Right cardiac atrium (tissue), 5 donors: ENCODE data around the gene ZNF613. TPM values are rescaled to one million over a fixed set of nuclear protein-coding genes. Genes with fewer than 3 reads are reported as not detected.

ENCODE experiments used
- polyA plus RNA-seq: library from polyadenylated mRNA; stranded (reverse); fragments of 200-250 nt; gene quantifications from one replicate; pipeline ENCODE4 v1.2.3, GENCODE V29; 2013
- total RNA-seq, 4 donors: library from RNA; stranded (reverse); fragmentation: NEBNext Ultra II Directional; extraction: Animal tissue kit (Norgen Biotek cat#: 25700); gene quantifications; one replicate each; pipeline ENCODE4 v1.2.1, GENCODE V29; 2021
- donor health status: healthy with polysubstance abuse.
- donor health status: DM: no; HTN: yes; CAD: no.
- donor health status: DM: no; HTN: no; CAD: no.
- donor health status: DM: no; HTN: yes; CAD: no; lungs with severe emphysema.
- donor health status: DM: yes; HTN: yes; CAD: no.

The ZNF613 gene
- total and polyA plus RNA-seq, 5 donors, result 3.4 to 6.2 (median 5.0) TPM

Other genes with a start within 250 kb of the ZNF613 start
- gene SPACA6, start 234.1 kb upstream of the ZNF613 start, total RNA-seq, result 10 to 100 TPM; 15.4 to 25.7 (median 17.2) TPM
- gene SPACA6, start 234.1 kb upstream of the ZNF613 start, polyA plus RNA-seq, result 15.0 TPM
- gene HAS1, start 203.5 kb upstream of the ZNF613 start, total RNA-seq, result 1 to 10 TPM in 3 of 4 donors, under 1 TPM in 1; 0.40 to 1.2 (median 1.1) TPM
- 1.7 TPM for gene HAS1, start 203.5 kb upstream of the ZNF613 start, polyA plus RNA-seq
- gene FPR1, start 175.6 kb upstream of the ZNF613 start, total RNA-seq, result 10 to 100 TPM in 1 of 4 donors, 1 to 10 TPM in 3; 3.6 to 15.1 (median 7.0) TPM
- 0.97 TPM for gene FPR1, start 175.6 kb upstream of the ZNF613 start, polyA plus RNA-seq
- gene FPR2, start 166.3 kb upstream of the ZNF613 start, total RNA-seq, result 1 to 10 TPM in 2 of 4 donors, under 1 TPM in 2; 0.42 to 1.4 (median 1.0) TPM
- 0.09 TPM for gene FPR2, start 166.3 kb upstream of the ZNF613 start, polyA plus RNA-seq
- gene FPR3, start 132.3 kb upstream of the ZNF613 start, total RNA-seq, result 10 to 100 TPM in 1 of 4 donors, 1 to 10 TPM in 3; 4.2 to 11.8 (median 7.8) TPM
- 1.6 TPM for gene FPR3, start 132.3 kb upstream of the ZNF613 start, polyA plus RNA-seq
- gene ZNF577, start 39.5 kb upstream of the ZNF613 start, total RNA-seq, result 10 to 100 TPM in 3 of 4 donors, 1 to 10 TPM in 1; 8.4 to 14.2 (median 10.5) TPM
- 9.3 TPM for gene ZNF577, start 39.5 kb upstream of the ZNF613 start, polyA plus RNA-seq
- gene ZNF649, start 22.5 kb upstream of the ZNF613 start, total RNA-seq, result 10 to 100 TPM; 11.2 to 14.1 (median 11.7) TPM
- 5.2 TPM for gene ZNF649, start 22.5 kb upstream of the ZNF613 start, polyA plus RNA-seq
- 10 to 100 TPM in 1 of 4 donors, 1 to 10 TPM in 3; 9.2 to 11.3 (median 9.8) TPM for gene ZNF350, start 59.4 kb downstream of the ZNF613 start, total RNA-seq
- gene ZNF350, start 59.4 kb downstream of the ZNF613 start, polyA plus RNA-seq, result 5.2 TPM
- 10 to 100 TPM; 13.0 to 15.6 (median 15.1) TPM for gene ZNF615, start 80.7 kb downstream of the ZNF613 start, total RNA-seq
- gene ZNF615, start 80.7 kb downstream of the ZNF613 start, polyA plus RNA-seq, result 5.4 TPM
- 10 to 100 TPM in 1 of 4 donors, 1 to 10 TPM in 3; 7.5 to 10.5 (median 8.0) TPM for gene ZNF614, start 100.9 kb downstream of the ZNF613 start, total RNA-seq
- 4.0 TPM for gene ZNF614, start 100.9 kb downstream of the ZNF613 start, polyA plus RNA-seq
- gene ZNF432, start 121.4 kb downstream of the ZNF613 start, total RNA-seq, result 10 to 100 TPM in 3 of 4 donors, 1 to 10 TPM in 1; 8.3 to 13.5 (median 12.5) TPM
- 6.2 TPM for gene ZNF432, start 121.4 kb downstream of the ZNF613 start, polyA plus RNA-seq
- 10 to 100 TPM; 11.0 to 17.9 (median 13.1) TPM for gene ZNF841, start 168.3 kb downstream of the ZNF613 start, total RNA-seq
- 4.7 TPM for gene ZNF841, start 168.3 kb downstream of the ZNF613 start, polyA plus RNA-seq
- gene ZNF616, start 212.5 kb downstream of the ZNF613 start, total RNA-seq, result 1 to 10 TPM; 5.7 to 8.2 (median 6.6) TPM
- 1.6 TPM for gene ZNF616, start 212.5 kb downstream of the ZNF613 start, polyA plus RNA-seq
- gene ZNF836, start 244.1 kb downstream of the ZNF613 start, total RNA-seq, result 1 to 10 TPM; 5.6 to 9.4 (median 8.6) TPM
- 3.4 TPM for gene ZNF836, start 244.1 kb downstream of the ZNF613 start, polyA plus RNA-seq